RCC 7860 (cell line): ENCODE results near the gene ARL15.

Experiments used
- DNase-seq: peaks from one replicate; pipeline ENCODE4 v3.0.0-alpha.2; 2015; ENCODE audit warnings: low spot score
- FAIRE-seq: peaks from 2 replicates; lab custom pipeline; 2012; peaks lifted over from hg19 to GRCh38; lab: Jason Lieb, UNC

ARL15 gene

GRCh38 chr5:54162184-54162583 lies 148.2 kb downstream of the ARL15 start:
- FAIRE-seq (no peak), DNase-seq (no peak)

GRCh38 chr5:54160329-54160728 lies 150.0 kb downstream of the ARL15 start:
- FAIRE-seq (no peak), DNase-seq (no peak)

- no peak for FAIRE-seq
- no peak for DNase-seq
Measured at GRCh38 chr5:54159893-54160195, 150.5 kb downstream of the ARL15 start.

- DNase-seq, result no peak
- no peak for FAIRE-seq
Measured at GRCh38 chr5:54159153-54159892, 151.1 kb downstream of the ARL15 start.

GRCh38 chr5:54156577-54156976 lies 153.8 kb downstream of the ARL15 start:
- FAIRE-seq, result no peak
- no peak for DNase-seq

- DNase-seq, result no peak
Measured at GRCh38 chr5:54150841-54151240, 159.5 kb downstream of the ARL15 start.

GRCh38 chr5:54148858-54149257 lies 161.5 kb downstream of the ARL15 start:
- DNase-seq, result no peak
- FAIRE-seq, result no peak

More at GRCh38 chr5:54150841-54151240, 159.5 kb downstream of the ARL15 start:
- no peak for FAIRE-seq

GRCh38 chr5:54148067-54148845 lies 162.1 kb downstream of the ARL15 start:
- DNase-seq (no peak), FAIRE-seq (no peak)

GRCh38 chr5:54146916-54147315 lies 163.5 kb downstream of the ARL15 start:
- DNase-seq, result no peak
- no peak for FAIRE-seq

GRCh38 chr5:54146390-54146789 lies 164.0 kb downstream of the ARL15 start:
- FAIRE-seq, result no peak
- DNase-seq, result no peak

GRCh38 chr5:54140247-54140840 lies 170.0 kb downstream of the ARL15 start:
- FAIRE-seq, result no peak
- no peak for DNase-seq

- FAIRE-seq, result no peak
- DNase-seq, result no peak
Measured at GRCh38 chr5:54136516-54137440, 173.6 kb downstream of the ARL15 start.

GRCh38 chr5:54135042-54135441 lies 175.3 kb downstream of the ARL15 start:
- FAIRE-seq (no peak), DNase-seq (no peak)

GRCh38 chr5:54133917-54134316 lies 176.5 kb downstream of the ARL15 start:
- no peak for FAIRE-seq
- DNase-seq, result no peak

- FAIRE-seq (no peak), DNase-seq (no peak)
Measured at GRCh38 chr5:54120473-54120872, 189.9 kb downstream of the ARL15 start.

- DNase-seq (no peak), FAIRE-seq (no peak)
Measured at GRCh38 chr5:54117957-54118356, 192.4 kb downstream of the ARL15 start.

- FAIRE-seq (no peak), DNase-seq (no peak)
Measured at GRCh38 chr5:54115735-54116403, 194.5 kb downstream of the ARL15 start.

- no peak for FAIRE-seq
- no peak for DNase-seq
Measured at GRCh38 chr5:54113060-54113459, 197.3 kb downstream of the ARL15 start.

GRCh38 chr5:54109626-54110330 lies 200.6 kb downstream of the ARL15 start:
- no peak for FAIRE-seq
- DNase-seq, result no peak

- DNase-seq (no peak), FAIRE-seq (no peak)
Measured at GRCh38 chr5:54108136-54108535, 202.2 kb downstream of the ARL15 start.
